ENCODE data around the gene MYH14.

GRCh38 chr19:50249636-50250035 is 46.2 kb downstream of the MYH14 start:
- TF ChIP-seq CTCF (IDR thresholded peaks at IDR 0.05) (no peak), EZH2 (IDR thresholded peaks at IDR 0.05) (no peak)

Measured in neural progenitor cell (in vitro differentiated cells).